Caco-2 (cell line): ENCODE results near the gene FMN1. TPM values are rescaled to one million over a fixed set of nuclear protein-coding genes. Genes with fewer than 3 reads are reported as not detected.

Experiments used
- BruUV-seq: library from RNA; stranded (reverse); fragments of 400-500 nt; replicated peaks from 2 replicates; lab custom pipeline; 2021; lab: Mats Ljungman, UMichigan
- CTCF ChIA-PET: fragments of 300-600 bp; sonication (Branson Sonifier 250); formaldehyde crosslinking; loops from one replicate; lab custom pipeline; 2022; ENCODE audit warnings: antibody characterized with exemption; lab: Charles Lee
- POLR2A ChIA-PET: fragments of 300-600 bp; sonication (Branson Sonifier 250); formaldehyde crosslinking; loops from one replicate; lab custom pipeline; 2022; ENCODE audit warnings: antibody characterized with exemption; lab: Charles Lee
- DNase-seq, 2 experiments: peaks; one replicate each; pipeline versions ENCODE4 v3.0.0 to v3.0.0-alpha.2; 2020 to 2022
- H3K27me3 ChIP-seq: replicated peaks from 2 replicates; pipeline ENCODE4 v1.6.0; 2011; ENCODE audit warnings: low read length; ENCODE audit not compliant: control insufficient read depth, insufficient read depth
- H3K36me3 ChIP-seq: 2 replicates; pipeline ENCODE4 v1.5.1; 2011; ENCODE audit warnings: low read length; ENCODE audit not compliant: control insufficient read depth, insufficient read depth
- H3K4me1 ChIP-seq: fragments of 250-450 bp; sonication (Bioruptor Pico); 2 replicates; pipeline ENCODE4 v1.5.1; 2020; ENCODE audit warnings: mild to moderate bottlenecking
- H3K4me3 ChIP-seq: 2 replicates; pipeline ENCODE4 v1.5.1; 2011; ENCODE audit warnings: low read depth, mild to moderate bottlenecking, control low read depth, low read length
- H3K9me3 ChIP-seq: fragments of 250-450 bp; sonication (Bioruptor Pico); 2 replicates; pipeline ENCODE4 v1.5.1; 2020; ENCODE audit warnings: mild to moderate bottlenecking, moderate library complexity
- H3K27ac Mint-ChIP-seq: one replicate; pipeline ENCODE4 v1.8.0; 2022; ENCODE audit warnings: mixed read lengths; ENCODE audit not compliant: unreplicated experiment
- H3K27me3 Mint-ChIP-seq: one replicate; pipeline ENCODE4 v1.8.0; 2022; ENCODE audit warnings: mixed read lengths; ENCODE audit not compliant: insufficient read depth, unreplicated experiment
- H3K36me3 Mint-ChIP-seq: one replicate; pipeline ENCODE4 v1.8.0; 2022; ENCODE audit warnings: mild to moderate bottlenecking, mixed read lengths; ENCODE audit not compliant: insufficient read depth, unreplicated experiment
- H3K4me1 Mint-ChIP-seq: one replicate; pipeline ENCODE4 v1.8.0; 2022; ENCODE audit warnings: low read depth, mixed read lengths; ENCODE audit not compliant: unreplicated experiment
- H3K4me3 Mint-ChIP-seq: one replicate; pipeline ENCODE4 v1.8.0; 2022; ENCODE audit warnings: mild to moderate bottlenecking, moderate library complexity, mixed read lengths; ENCODE audit not compliant: unreplicated experiment
- H3K9me3 Mint-ChIP-seq: one replicate; pipeline ENCODE4 v1.8.0; 2022; ENCODE audit warnings: mixed read lengths; ENCODE audit not compliant: unreplicated experiment
- intact Hi-C: fragments of 100-400 bp; cut with micrococcal nuclease; formaldehyde crosslinking; loops from one replicate; pipeline ENCODE4 v1.10.0; 2022; ENCODE audit not compliant: unreplicated experiment
- total RNA-seq: library from RNA; stranded (reverse); gene quantifications from 2 replicates; pipeline ENCODE4 v1.2.3, GENCODE V29; 2022
- TF ChIP-seq, protein P1 (sequence below), 2 experiments: fragments of 200-600 bp in 1 of 2; IDR thresholded peaks; 1 replicate in 1 of 2; 2 replicates in 1 of 2; pipeline versions ENCODE4 v1.5.1 to v1.8.0; 2011 to 2022; ENCODE audit warnings: antibody characterized with exemption in 1 of 2, control low read depth in 1 of 2, inconsistent platforms in 1 of 2, low read depth in 1 of 2, low read length in 1 of 2, mild to moderate bottlenecking in 1 of 2, moderate library complexity in 1 of 2; ENCODE audit not compliant: insufficient read depth in 1 of 2, severe bottlenecking in 1 of 2, unreplicated experiment in 1 of 2

Gene FMN1
- total RNA-seq, 1 experiment from 2014 or later: 1.6 TPM

DNA sequence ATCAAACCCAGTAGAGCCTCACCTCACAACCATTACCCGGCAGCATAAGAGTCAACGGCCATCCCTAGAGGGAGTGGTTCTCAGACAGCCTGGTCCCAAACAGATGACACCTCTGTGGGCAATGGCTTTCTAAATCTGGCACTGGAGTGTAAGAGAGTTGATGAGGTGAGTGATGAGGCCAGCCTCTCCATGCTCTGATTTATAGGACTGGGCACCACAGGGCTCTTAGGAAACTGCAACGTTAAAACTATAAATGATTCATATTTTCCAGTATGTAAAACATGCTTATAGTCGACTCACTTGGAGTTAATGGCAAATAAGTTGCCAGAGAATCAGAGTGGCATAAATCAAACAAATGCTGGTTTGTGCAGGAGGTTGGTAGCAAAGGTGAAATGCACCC is 289.0 kb downstream of the FMN1 start:
- no peaks in the 10 kb centered on the region for H3K9me3 Mint-ChIP-seq
- no peak for DNase-seq
- no peak overlapping the region for H3K4me3 ChIP-seq
- intact Hi-C loops: no loop called here
- no peak overlapping the region for H3K4me3 Mint-ChIP-seq
- no peaks in the 10 kb centered on the region for H3K4me1 ChIP-seq
- H3K36me3 Mint-ChIP-seq: no peaks in the 10 kb centered on the region
- H3K36me3 ChIP-seq: no peaks in the 10 kb centered on the region
- H3K4me1 Mint-ChIP-seq: no peaks in the 10 kb centered on the region
- TF ChIP-seq, protein P1, sequence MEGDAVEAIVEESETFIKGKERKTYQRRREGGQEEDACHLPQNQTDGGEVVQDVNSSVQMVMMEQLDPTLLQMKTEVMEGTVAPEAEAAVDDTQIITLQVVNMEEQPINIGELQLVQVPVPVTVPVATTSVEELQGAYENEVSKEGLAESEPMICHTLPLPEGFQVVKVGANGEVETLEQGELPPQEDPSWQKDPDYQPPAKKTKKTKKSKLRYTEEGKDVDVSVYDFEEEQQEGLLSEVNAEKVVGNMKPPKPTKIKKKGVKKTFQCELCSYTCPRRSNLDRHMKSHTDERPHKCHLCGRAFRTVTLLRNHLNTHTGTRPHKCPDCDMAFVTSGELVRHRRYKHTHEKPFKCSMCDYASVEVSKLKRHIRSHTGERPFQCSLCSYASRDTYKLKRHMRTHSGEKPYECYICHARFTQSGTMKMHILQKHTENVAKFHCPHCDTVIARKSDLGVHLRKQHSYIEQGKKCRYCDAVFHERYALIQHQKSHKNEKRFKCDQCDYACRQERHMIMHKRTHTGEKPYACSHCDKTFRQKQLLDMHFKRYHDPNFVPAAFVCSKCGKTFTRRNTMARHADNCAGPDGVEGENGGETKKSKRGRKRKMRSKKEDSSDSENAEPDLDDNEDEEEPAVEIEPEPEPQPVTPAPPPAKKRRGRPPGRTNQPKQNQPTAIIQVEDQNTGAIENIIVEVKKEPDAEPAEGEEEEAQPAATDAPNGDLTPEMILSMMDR (IDR thresholded peaks at IDR 0.05; ENCODE audit: insufficient read depth in 1 of 2, low read depth in 1 of 2, low read length in 1 of 2, severe bottlenecking in 1 of 2, unreplicated experiment in 1 of 2): no peak
- H3K27me3 ChIP-seq: no peaks in the 10 kb centered on the region; the same call in 1 of the 2 replicates
- ChIA-PET CTCF (no interaction called here), POLR2A (no interaction called here)
- H3K27ac Mint-ChIP-seq: no peak overlapping the region
- H3K27me3 Mint-ChIP-seq: peaks cover 9% of the 10 kb centered on the region
- no TSS peak for BruUV-seq
- H3K9me3 ChIP-seq: no peaks in the 10 kb centered on the region

DNA sequence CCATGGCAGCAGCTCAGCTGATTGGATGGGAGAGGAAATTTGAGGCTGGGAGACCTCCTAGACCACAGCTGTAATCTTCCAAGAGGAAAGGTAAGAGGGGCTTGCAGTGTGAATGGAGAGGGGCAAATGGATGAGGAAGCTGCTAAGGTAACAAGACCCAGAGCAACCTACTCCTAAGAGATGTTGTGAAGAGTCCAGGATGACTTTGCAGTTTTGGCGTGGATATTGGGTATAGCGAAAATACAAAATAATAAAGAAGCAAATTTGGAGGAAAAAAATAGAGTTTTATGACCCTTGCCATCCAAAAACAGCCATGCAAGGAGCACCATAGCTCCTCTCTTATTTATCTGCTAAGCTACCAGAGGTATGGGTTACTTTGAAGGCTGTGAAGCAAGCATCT is 290.1 kb downstream of the FMN1 start:
- Mint-ChIP-seq H3K9me3 (no peaks in the 10 kb centered on the region), H3K4me3 (no peak overlapping the region), H3K27ac (no peak overlapping the region), H3K4me1 (no peaks in the 10 kb centered on the region), H3K27me3 (peaks cover 14% of the 10 kb centered on the region), H3K36me3 (no peaks in the 10 kb centered on the region)
- Histone ChIP-seq H3K4me1 (no peaks in the 10 kb centered on the region), H3K27me3 (no peaks in the 10 kb centered on the region; the same call in 1 of the 2 replicates), H3K9me3 (no peaks in the 10 kb centered on the region), H3K4me3 (no peak overlapping the region), H3K36me3 (no peaks in the 10 kb centered on the region)
- CTCF ChIA-PET: no interaction called here
- POLR2A ChIA-PET: no interaction called here
- TF ChIP-seq, protein P1 (IDR thresholded peaks at IDR 0.05; ENCODE audit: insufficient read depth in 1 of 2, low read depth in 1 of 2, low read length in 1 of 2, severe bottlenecking in 1 of 2, unreplicated experiment in 1 of 2): no peak
- intact Hi-C loops: no loop called here
- DNase-seq: no peak
- BruUV-seq: no TSS peak

DNA sequence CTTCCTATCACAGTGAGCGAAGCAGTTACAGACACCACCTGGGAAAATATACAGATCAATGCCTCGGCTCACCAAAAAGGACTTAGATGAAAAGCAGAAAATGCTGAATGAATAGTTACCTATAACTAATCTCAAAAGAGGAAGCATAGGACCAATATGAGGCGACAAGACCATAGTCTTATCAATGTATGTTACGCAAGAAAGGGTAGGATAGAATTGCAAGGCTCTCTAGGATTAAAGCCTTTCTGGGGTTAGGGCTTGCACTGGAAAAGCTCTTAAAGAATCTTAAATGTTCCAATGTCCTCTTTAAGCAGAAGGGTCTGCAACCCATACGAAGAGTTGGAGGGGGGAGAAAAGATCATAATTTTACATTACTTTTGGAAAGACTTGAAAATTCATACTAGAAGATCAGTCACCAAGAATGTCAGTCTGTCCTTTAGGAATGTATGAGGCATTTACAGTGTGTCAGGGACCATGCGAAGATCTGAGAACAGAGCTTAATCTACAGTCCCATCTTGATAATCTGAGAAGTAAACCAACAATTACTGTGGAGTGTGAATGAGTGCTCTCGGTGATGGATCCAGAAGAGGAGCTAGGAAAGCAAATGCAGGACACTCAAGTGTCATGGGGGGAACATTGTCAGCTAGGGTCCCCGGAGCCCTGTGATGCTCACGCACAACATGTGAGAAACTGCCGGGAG is 290.8 kb downstream of the FMN1 start:
- no peak overlapping the region for H3K4me3 Mint-ChIP-seq
- ChIA-PET POLR2A (no interaction called here), CTCF (interaction anchor here (0.6 kb wide), 1 partner anchor 242 kb away, joined by 3 read pairs; no protein-coding TSS in a partner anchor)
- Histone ChIP-seq H3K4me3 (no peak overlapping the region), H3K9me3 (no peaks in the 10 kb centered on the region), H3K4me1 (no peaks in the 10 kb centered on the region), H3K36me3 (no peaks in the 10 kb centered on the region), H3K27me3 (no peaks in the 10 kb centered on the region; the same call in 1 of the 2 replicates)
- TF ChIP-seq, protein P1 (IDR thresholded peaks at IDR 0.05; ENCODE audit: insufficient read depth in 1 of 2, low read depth in 1 of 2, low read length in 1 of 2, severe bottlenecking in 1 of 2, unreplicated experiment in 1 of 2): no peak
- no peaks in the 10 kb centered on the region for H3K9me3 Mint-ChIP-seq
- no TSS peak for BruUV-seq
- H3K4me1 Mint-ChIP-seq: no peaks in the 10 kb centered on the region
- no peaks in the 10 kb centered on the region for H3K36me3 Mint-ChIP-seq
- no peak for DNase-seq
- intact Hi-C loops: no loop called here
- peaks cover 14% of the 10 kb centered on the region for H3K27me3 Mint-ChIP-seq
- no peak overlapping the region for H3K27ac Mint-ChIP-seq
